GM18502 (cell line): Measurements from ENCODE around the gene PVALEF.

ENCODE experiments used
- ATAC-seq: cut with Tn5 transposase; IDR thresholded peaks from one replicate; pipeline ENCODE4 v1.9.1; 2021; ENCODE audit warnings: mild to moderate bottlenecking; ENCODE audit not compliant: unreplicated experiment, poor library complexity

PVALEF gene

GRCh38 chr17:81165246-81166032 lies at the start of gene PVALEF:
TSS of gene PVALEF (plus strand) at chr17:81165507. CDS start at chr17:81181227, 15,720 bp downstream.
- ATAC-seq, result no peak

- no peak for ATAC-seq
These were observed 49.4 kb upstream of the PVALEF start for GRCh38 chr17:81115749-81116464.

GRCh38 chr17:81116704-81117103 lies 48.6 kb upstream of the PVALEF start:
- no peak for ATAC-seq

- no peak for ATAC-seq
These were observed 47.6 kb upstream of the PVALEF start for GRCh38 chr17:81117672-81118198.

- ATAC-seq, result no peak
These were observed 46.7 kb upstream of the PVALEF start for GRCh38 chr17:81118308-81119221.

GRCh38 chr17:81119223-81120148 lies 45.8 kb upstream of the PVALEF start:
- no peak for ATAC-seq

- ATAC-seq, result no peak
These were observed 45.2 kb upstream of the PVALEF start for GRCh38 chr17:81120149-81120484.

GRCh38 chr17:81120695-81121621 lies 44.3 kb upstream of the PVALEF start:
- no peak for ATAC-seq

- ATAC-seq, result no peak
These were observed 43.2 kb upstream of the PVALEF start for GRCh38 chr17:81121841-81122733.

GRCh38 chr17:81123052-81124048 lies 42.0 kb upstream of the PVALEF start:
- no peak for ATAC-seq

- no peak for ATAC-seq
These were observed 40.9 kb upstream of the PVALEF start for GRCh38 chr17:81124377-81124776.

- ATAC-seq, result no peak
These were observed 39.7 kb upstream of the PVALEF start for GRCh38 chr17:81125573-81126081.

GRCh38 chr17:81126281-81127132 lies 38.8 kb upstream of the PVALEF start:
- ATAC-seq, result no peak

GRCh38 chr17:81127133-81127455 lies 38.2 kb upstream of the PVALEF start:
- ATAC-seq, result no peak

GRCh38 chr17:81127526-81128177 lies 37.7 kb upstream of the PVALEF start:
- no peak for ATAC-seq
